GM12878 (cell line): ENCODE results near the gene LRRC26. TPM values are rescaled to one million over a fixed set of nuclear protein-coding genes. Genes with fewer than 3 reads are reported as not detected.

ENCODE experiments used
- ATAC-seq: fragments of 200-7000 bp; cut with Tn5 transposase; 3 replicates; pipeline ENCODE4 v1.9.1; 2020; ENCODE audit warnings: mild to moderate bottlenecking, moderate library complexity
- BruUV-seq: library from RNA; stranded (reverse); fragments of 400-500 nt; replicated peaks from 2 replicates; lab custom pipeline; 2021; lab: Mats Ljungman, UMichigan
- CTCF ChIA-PET: fragments of 300-600 bp; sonication (Branson Sonifier 250); formaldehyde crosslinking; extraction: SDS; loops from one replicate; lab custom pipeline; 2021; ENCODE audit warnings: inconsistent platforms; lab: Yijun Ruan, JAX
- POLR2A ChIA-PET: fragments of 350-600 bp; formaldehyde crosslinking; extraction: SDS; loops from one replicate; lab custom pipeline; 2021; ENCODE audit warnings: inconsistent platforms; lab: Charles Lee
- RAD21 ChIA-PET: fragments of 300-600 bp; sonication (Branson Sonifier 250); formaldehyde crosslinking; loops from one replicate; lab custom pipeline; 2023; ENCODE audit warnings: antibody characterized with exemption; ENCODE audit not compliant: unreplicated experiment; lab: Charles Lee
- SMC1A ChIA-PET: fragments of 300-600 bp; sonication (Branson Sonifier 250); formaldehyde crosslinking; loops from one replicate; lab custom pipeline; 2023; ENCODE audit not compliant: unreplicated experiment, uncharacterized antibody; lab: Charles Lee
- DNase-seq: peaks from one replicate; pipeline ENCODE4 v3.0.0-alpha.2; 2011; ENCODE audit warnings: low read depth, low spot score
- FAIRE-seq: peaks from 3 replicates; lab custom pipeline; 2011; peaks lifted over from hg19 to GRCh38; lab: Jason Lieb, UNC
- H2AFZ ChIP-seq: 2 replicates; pipeline ENCODE4 v1.6.0; 2011; ENCODE audit warnings: low read depth, low read length, control low read depth; ENCODE audit not compliant: control insufficient read depth
- H3K27ac ChIP-seq: 2 replicates; pipeline ENCODE4 v1.5.1; 2011; ENCODE audit warnings: control low read depth; ENCODE audit not compliant: control insufficient read depth, insufficient read depth
- H3K27me3 ChIP-seq, 2 experiments: replicated peaks in 1 of 2; 2 replicates each; pipeline versions ENCODE4 v1.6.0 to v1.6.1; 2011; ENCODE audit warnings: low read length in 1 of 2; ENCODE audit not compliant: control insufficient read depth in 2 of 2, insufficient read depth in 2 of 2
- H3K36me3 ChIP-seq, 2 experiments: 2 replicates each; pipeline ENCODE4 v1.5.1; 2011; ENCODE audit warnings: low read length in 1 of 2; ENCODE audit not compliant: control insufficient read depth in 2 of 2, insufficient read depth in 2 of 2
- H3K4me1 ChIP-seq: 2 replicates; pipeline ENCODE4 v1.6.1; 2011; ENCODE audit warnings: mild to moderate bottlenecking, low read length, moderate library complexity, mixed read lengths; ENCODE audit not compliant: control insufficient read depth, insufficient read depth
- H3K4me2 ChIP-seq: 2 replicates; pipeline ENCODE4 v1.6.0; 2011; ENCODE audit warnings: control low read depth; ENCODE audit not compliant: control insufficient read depth, insufficient read depth
- H3K4me3 ChIP-seq: fragments of 200-600 bp; sonication (generic); 2 replicates; pipeline ENCODE4 v1.5.1; 2016
- H3K79me2 ChIP-seq: 2 replicates; pipeline ENCODE4 v1.6.0; 2011; ENCODE audit warnings: low read length; ENCODE audit not compliant: control insufficient read depth, insufficient read depth
- H3K9ac ChIP-seq: 2 replicates; pipeline ENCODE4 v1.8.0; 2011; ENCODE audit warnings: low read length, control low read depth, mixed read lengths; ENCODE audit not compliant: control insufficient read depth, insufficient read depth
- H3K9me3 ChIP-seq: replicated peaks from 3 replicates; pipeline ENCODE4 v1.5.1; 2011; ENCODE audit warnings: mild to moderate bottlenecking, low read length; ENCODE audit not compliant: control insufficient read depth, insufficient read depth
- H4K20me1 ChIP-seq: 2 replicates; pipeline ENCODE4 v1.6.0; 2011; ENCODE audit not compliant: control insufficient read depth, insufficient read depth
- BCLAF1 ChIP-seq: fragments of 450-650 bp; IDR thresholded peaks from 2 replicates; pipeline ENCODE4 v1.6.1; 2017; ENCODE audit warnings: antibody characterized with exemption, mild to moderate bottlenecking, moderate library complexity
- EP300 ChIP-seq, 2 experiments: fragments of 150-350 bp in 1 of 2; IDR thresholded peaks; 2 replicates each; pipeline ENCODE4 v1.6.1; 2011 to 2012; ENCODE audit warnings: low read depth in 2 of 2, low read length in 2 of 2, borderline replicate concordance in 1 of 2, improper control_type of control experiment in 1 of 2, inconsistent platforms in 1 of 2; ENCODE audit not compliant: control insufficient read depth in 1 of 2
- HDGF ChIP-seq: fragments of 450-650 bp; IDR thresholded peaks from 2 replicates; pipeline ENCODE4 v1.6.1; 2016; ENCODE audit warnings: antibody characterized with exemption
- IKZF1 ChIP-seq: fragments of 450-650 bp; conservative IDR thresholded peaks from 2 replicates; pipeline ENCODE4 v1.6.1; 2017; ENCODE audit warnings: antibody characterized with exemption, mild to moderate bottlenecking
- JUNB ChIP-seq: IDR thresholded peaks from 2 replicates; pipeline ENCODE4 v1.6.1; 2016; ENCODE audit warnings: antibody characterized with exemption, mild to moderate bottlenecking
- JUND ChIP-seq: IDR thresholded peaks from 2 replicates; pipeline ENCODE4 v1.6.1; 2012; ENCODE audit warnings: low read depth, mild to moderate bottlenecking, low read length, improper control_type of control experiment, moderate library complexity
- PAX5 ChIP-seq: IDR thresholded peaks from 2 replicates; pipeline ENCODE4 v1.6.1; 2011; ENCODE audit warnings: low read depth, low read length, borderline replicate concordance
- SREBF1 ChIP-seq: IDR thresholded peaks from 2 replicates; pipeline ENCODE4 v1.6.1; 2012; ENCODE audit warnings: mild to moderate bottlenecking, low read length
- ZZZ3 ChIP-seq: IDR thresholded peaks from 2 replicates; pipeline ENCODE4 v1.6.1; 2011; ENCODE audit warnings: low read depth; ENCODE audit not compliant: control insufficient read depth, insufficient read length
- WGBS: methylation state at CpG from one replicate; pipeline ENCODE4 v1.1.6; 2016; ENCODE audit warnings: low lambda C conversion rate; ENCODE audit not compliant: insufficient replicate concordance, insufficient coverage; ENCODE audit errors: missing lambda C conversion rate; 5-methylcytosine and 5-hydroxymethylcytosine counted together
- in situ Hi-C: fragments of 300-500 bp; cut with MboI; formaldehyde crosslinking; loops from 9 replicates; pipeline ENCODE4 v1.14.3; 2018; ENCODE audit warnings: mixed read lengths
- intact Hi-C: fragments of 100-400 bp; cut with micrococcal nuclease; formaldehyde crosslinking; loops from one replicate; pipeline ENCODE4 v1.14.2; 2022; ENCODE audit not compliant: unreplicated experiment
- polyA plus RNA-seq, 11 experiments: library from polyadenylated mRNA; depleted of rRNA in 4 of 11; unstranded in 6 of 11; stranded (reverse) in 5 of 11; fragments of >200 nt; fragmentation: Nextera tagmentation in 4 of 11; fragmentation: Illumina TruSeq in 1 of 11; extraction: Ambion mirVana in 4 of 11; extraction: Trizol in 1 of 11; gene quantifications; 1 replicate in 1 of 11; 2 replicates in 10 of 11; pipeline versions ENCODE4 v1.2.1 to v1.2.3, GENCODE V29; 2011 to 2016; ENCODE audit warnings: inconsistent platforms in 2 of 11, missing spikeins in 2 of 11, low read depth in 1 of 11
- total RNA-seq, 4 experiments: library from RNA; depleted of rRNA in 3 of 4; stranded (reverse); fragments of >200 nt in 3 of 4; fragmentation: Illumina TruSeq in 1 of 4; extraction: Trizol in 1 of 4; gene quantifications; 2 replicates each; pipeline versions ENCODE4 v1.2.1 to v1.2.3, GENCODE V29; 2013 to 2021

LRRC26 gene
- total and polyA plus RNA-seq, 10 of the 15 experiments (the other 5 are each of a cell fraction or from before 2014, with no cell fraction given), result 0.29 to 0.91 (median 0.64) TPM; not detected in 5

GRCh38 chr9:137198902-137199283, 29.0 kb upstream of the LRRC26 start:
- Histone ChIP-seq H2AFZ (no peak overlapping the region), H3K9me3 (no peaks in the 10 kb centered on the region), H3K27ac (no peak overlapping the region), H3K4me3 (no peak overlapping the region), H3K36me3 (no peaks in the 10 kb centered on the region), H3K27me3 (no peaks in the 10 kb centered on the region), H3K9ac (no peak overlapping the region), H3K4me1 (peaks cover 24% of the 10 kb centered on the region), H3K79me2 (peaks cover 10% of the 10 kb centered on the region), H4K20me1 (no peaks in the 10 kb centered on the region), H3K4me2 (peak overlapping the region; percentile 54)
- ATAC-seq (no peak), FAIRE-seq (no peak), DNase-seq (no peak)
- TF ChIP-seq JUND, result no peak
- TF ChIP-seq SREBF1, result no peak
- no peak for TF ChIP-seq PAX5
- TF ChIP-seq IKZF1, result no peak
- no peak for TF ChIP-seq ZZZ3
- no peak for TF ChIP-seq EP300 (IDR thresholded peaks at IDR 0.05; ENCODE audit: borderline replicate concordance in 1 of 2, control insufficient read depth in 1 of 2, low read depth in 2 of 2, low read length in 2 of 2)
- TF ChIP-seq JUNB, result no peak
- TF ChIP-seq HDGF, result no peak
- TF ChIP-seq BCLAF1, result no peak
- intact Hi-C loops (no loop called here), in situ Hi-C loops (no loop called here)
- WGBS, result 86% methylated on average over 11 of the region's 11 CpGs
- no TSS peak for BruUV-seq
- ChIA-PET RAD21 (no interaction called here), SMC1A (interaction anchor here (0.9 to 1.9 kb wide), 3 partner anchors 10 to 50 kb away, joined by 4 to 9 read pairs (median 5); partner anchors contain the start of genes ANAPC2 and SSNA1), CTCF (no interaction called here), POLR2A (interaction anchor here (0.8 to 2.5 kb wide), 3 partner anchors 10 to 67 kb away, joined by 3 to 9 read pairs (median 6); partner anchors contain the start of gene SSNA1)
